H1 (cell line): ENCODE data around the gene HBM. TPM values are rescaled to one million over a fixed set of nuclear protein-coding genes. Genes with fewer than 3 reads are reported as not detected.

Experiments
- CTCF ChIA-PET: fragments of 300-600 bp; sonication (Branson Sonifier 250); formaldehyde crosslinking; loops from one replicate; lab custom pipeline; 2021; ENCODE audit not compliant: partially characterized antibody; lab: Charles Lee
- POLR2A ChIA-PET: fragments of 300-600 bp; sonication (Branson Sonifier 250); formaldehyde crosslinking; loops from one replicate; lab custom pipeline; 2021; ENCODE audit warnings: inconsistent platforms; ENCODE audit not compliant: partially characterized antibody; lab: Charles Lee
- DNase-seq, 2 experiments: peaks; one replicate each; pipeline versions ENCODE4 v3.0.0 to v3.0.0-alpha.2; 2010 to 2022; ENCODE audit warnings: low spot score in 2 of 2, low read depth in 1 of 2, mixed read lengths in 1 of 2
- FAIRE-seq: peaks from 2 replicates; lab custom pipeline; 2011; peaks lifted over from hg19 to GRCh38; lab: Jason Lieb, UNC
- H2AFZ ChIP-seq: 2 replicates; pipeline ENCODE4 v1.8.1; 2012; ENCODE audit warnings: low read length, inconsistent platforms
- H2AK5ac ChIP-seq: 2 replicates; pipeline ENCODE4 v1.6.1; 2013; ENCODE audit warnings: low read depth, low read length
- H2BK120ac ChIP-seq: replicated peaks from 2 replicates; pipeline ENCODE3; 2013; ENCODE audit warnings: low read depth, low read length, inconsistent platforms
- H2BK12ac ChIP-seq: 2 replicates; pipeline ENCODE4 v1.6.1; 2013; ENCODE audit warnings: low read depth, low read length
- H2BK15ac ChIP-seq: 2 replicates; pipeline ENCODE4 v1.6.1; 2013; ENCODE audit warnings: low read length
- H2BK20ac ChIP-seq: 2 replicates; pipeline ENCODE4 v1.6.1; 2013; ENCODE audit warnings: low read length
- H2BK5ac ChIP-seq: 2 replicates; pipeline ENCODE4 v1.6.1; 2013; ENCODE audit warnings: low read depth, low read length
- H3K14ac ChIP-seq: 2 replicates; pipeline ENCODE4 v1.6.1; 2013; ENCODE audit warnings: inconsistent platforms; ENCODE audit not compliant: insufficient read length
- H3K18ac ChIP-seq: 2 replicates; pipeline ENCODE4 v1.6.1; 2013; ENCODE audit warnings: low read length; ENCODE audit errors: extremely low read depth
- H3K23ac ChIP-seq: 2 replicates; pipeline ENCODE4 v1.6.1; 2013; ENCODE audit warnings: inconsistent platforms; ENCODE audit not compliant: insufficient read length
- H3K23me2 ChIP-seq: 2 replicates; pipeline ENCODE4 v1.6.1; 2013; ENCODE audit warnings: low read depth, low read length
- H3K27ac ChIP-seq: 2 replicates; pipeline ENCODE4 v1.6.1; 2011; ENCODE audit warnings: low read depth, low read length, inconsistent platforms
- H3K27me3 ChIP-seq, 4 experiments: replicated peaks in 1 of 4; 1 replicate in 1 of 4; 2 replicates in 3 of 4; pipeline versions ENCODE4 v1.6.1 to v1.8.1; 2011 to 2013; ENCODE audit warnings: low read length in 3 of 4, mild to moderate bottlenecking in 3 of 4, inconsistent platforms in 2 of 4, mixed read lengths in 2 of 4, moderate library complexity in 1 of 4; ENCODE audit not compliant: control insufficient read depth in 3 of 4, insufficient read depth in 3 of 4; ENCODE audit errors: extremely low read depth in 1 of 4
- H3K36me3 ChIP-seq, 4 experiments: 2 replicates each; pipeline versions ENCODE4 v1.6.1 to v1.8.1; 2011 to 2013; ENCODE audit warnings: mild to moderate bottlenecking in 4 of 4, low read length in 3 of 4, moderate library complexity in 2 of 4, control low read depth in 1 of 4, inconsistent platforms in 1 of 4; ENCODE audit not compliant: insufficient read depth in 4 of 4, control insufficient read depth in 2 of 4
- H3K4ac ChIP-seq: replicated peaks from 2 replicates; pipeline ENCODE3; 2013; ENCODE audit warnings: low read length, low read depth, mixed read lengths, inconsistent platforms; ENCODE audit not compliant: insufficient read length
- H3K4me1 ChIP-seq, 4 experiments: replicated peaks in 1 of 4; 1 replicate in 1 of 4; 2 replicates in 3 of 4; pipeline versions ENCODE4 v1.6.1 to v1.8.1; 2011 to 2013; ENCODE audit warnings: low read length in 3 of 4, inconsistent platforms in 2 of 4, mixed read lengths in 1 of 4; ENCODE audit not compliant: insufficient read depth in 4 of 4, control insufficient read depth in 3 of 4
- H3K4me2 ChIP-seq, 2 experiments: 2 replicates each; pipeline versions ENCODE4 v1.6.1 to v1.8.1; 2011 to 2013; ENCODE audit warnings: low read depth in 2 of 2, low read length in 2 of 2, control low read depth in 1 of 2, inconsistent platforms in 1 of 2, mild to moderate bottlenecking in 1 of 2; ENCODE audit not compliant: insufficient read depth in 1 of 2
- H3K4me3 ChIP-seq, 4 experiments: fragments of 200-600, 300-600 bp in 1 of 4; sonication (generic), shearing (Covaris generic), sonication (Bioruptor Twin) in 1 of 4; 2 replicates each; pipeline versions ENCODE4 v1.5.1 to v1.8.1; 2011 to 2016; ENCODE audit warnings: low read length in 4 of 4, low read depth in 3 of 4, control low read depth in 2 of 4, inconsistent platforms in 2 of 4, mild to moderate bottlenecking in 2 of 4, mixed read lengths in 1 of 4, moderate library complexity in 1 of 4; ENCODE audit not compliant: insufficient read depth in 2 of 4; ENCODE audit errors: extremely low read depth in 1 of 4
- H3K56ac ChIP-seq: replicated peaks from 2 replicates; pipeline ENCODE3; 2013; ENCODE audit warnings: low read depth, mild to moderate bottlenecking, mixed read lengths, low read length, inconsistent platforms; ENCODE audit not compliant: insufficient read length
- H3K79me1 ChIP-seq: 2 replicates; pipeline ENCODE4 v1.6.1; 2013; ENCODE audit warnings: low read depth, low read length, control low read depth
- H3K79me2 ChIP-seq, 2 experiments: 2 replicates each; pipeline versions ENCODE4 v1.6.1 to v1.8.1; 2012 to 2013; ENCODE audit warnings: low read length in 2 of 2, mild to moderate bottlenecking in 2 of 2, inconsistent platforms in 1 of 2; ENCODE audit not compliant: insufficient read depth in 2 of 2, control insufficient read depth in 1 of 2
- H3K9ac ChIP-seq, 4 experiments: replicated peaks in 1 of 4; 1 replicate in 1 of 4; 2 replicates in 3 of 4; pipeline versions ENCODE4 v1.6.1 to v1.8.1; 2011 to 2013; ENCODE audit warnings: low read depth in 3 of 4, low read length in 3 of 4, control low read depth in 2 of 4, mild to moderate bottlenecking in 2 of 4, moderate library complexity in 2 of 4, inconsistent platforms in 1 of 4; ENCODE audit errors: extremely low read depth in 1 of 4
- H3K9me3 ChIP-seq, 2 experiments: 2 replicates each; pipeline versions ENCODE4 v1.6.1 to v1.8.1; 2012 to 2013; ENCODE audit warnings: mild to moderate bottlenecking in 2 of 2, moderate library complexity in 2 of 2, control low read depth in 1 of 2, inconsistent platforms in 1 of 2, low read depth in 1 of 2, low read length in 1 of 2, mixed read lengths in 1 of 2; ENCODE audit not compliant: insufficient read depth in 2 of 2
- H4K20me1 ChIP-seq, 2 experiments: replicated peaks in 1 of 2; 2 replicates each; pipeline versions ENCODE3 to v1.8.1; 2011 to 2013; ENCODE audit warnings: inconsistent platforms in 2 of 2, low read length in 2 of 2, mild to moderate bottlenecking in 1 of 2; ENCODE audit not compliant: insufficient read depth in 2 of 2, control insufficient read depth in 1 of 2
- H4K5ac ChIP-seq: 2 replicates; pipeline ENCODE4 v1.6.1; 2013; ENCODE audit warnings: low read length, low read depth, mixed read lengths, inconsistent platforms; ENCODE audit not compliant: insufficient read length
- H4K8ac ChIP-seq: 2 replicates; pipeline ENCODE4 v1.8.0; 2013; ENCODE audit warnings: mild to moderate bottlenecking, moderate library complexity, low read length, inconsistent platforms; ENCODE audit not compliant: insufficient read depth; ENCODE audit errors: extremely low read depth
- H4K91ac ChIP-seq: replicated peaks from 2 replicates; pipeline ENCODE3; 2013; ENCODE audit warnings: low read length, mixed read lengths, inconsistent platforms; ENCODE audit not compliant: insufficient read length
- CBX5 ChIP-seq: fragments of 300-800, 300-1000 bp; sonication (generic); IDR thresholded peaks from 2 replicates; pipeline ENCODE4 v1.7.1; 2016; ENCODE audit warnings: antibody characterized with exemption, low read length, low read depth
- CHD1 ChIP-seq: IDR thresholded peaks from 2 replicates; pipeline ENCODE4 v1.6.1; 2012; ENCODE audit warnings: low read depth, low read length, improper control_type of control experiment
- CTCF ChIP-seq, 3 experiments: IDR thresholded peaks; 1 replicate in 2 of 3; 2 replicates in 1 of 3; pipeline versions ENCODE4 v1.5.1 to v1.6.1; 2011; ENCODE audit warnings: low read length in 3 of 3, mild to moderate bottlenecking in 3 of 3, inconsistent platforms in 2 of 3, low read depth in 1 of 3, moderate library complexity in 1 of 3; ENCODE audit not compliant: insufficient read depth in 1 of 3; ENCODE audit errors: control extremely low read depth in 1 of 3
- EP300 ChIP-seq, 2 experiments: IDR thresholded peaks; 1 replicate in 1 of 2; 2 replicates in 1 of 2; pipeline ENCODE4 v1.6.1; 2011 to 2012; ENCODE audit warnings: low read depth in 2 of 2, low read length in 2 of 2, mild to moderate bottlenecking in 2 of 2, borderline replicate concordance in 1 of 2, inconsistent platforms in 1 of 2, moderate library complexity in 1 of 2
- NRF1 ChIP-seq: IDR thresholded peaks from 2 replicates; pipeline ENCODE4 v1.6.1; 2011; ENCODE audit warnings: mild to moderate bottlenecking, low read depth, low read length, improper control_type of control experiment
- RNF2 ChIP-seq: fragments of 200-900, 300-1000 bp; sonication (generic); IDR thresholded peaks from 2 replicates; pipeline ENCODE4 v1.7.1; 2016; ENCODE audit warnings: borderline replicate concordance, low read depth, mild to moderate bottlenecking, antibody characterized with exemption, low read length; ENCODE audit not compliant: poor library complexity, severe bottlenecking; ENCODE audit errors: missing control alignments
- SP4 ChIP-seq: IDR thresholded peaks from 2 replicates; pipeline ENCODE4 v1.6.1; 2012; ENCODE audit warnings: low read length, inconsistent platforms
- TBP ChIP-seq: IDR thresholded peaks from 2 replicates; pipeline ENCODE4 v1.6.1; 2011; ENCODE audit warnings: low read depth, low read length, improper control_type of control experiment
- TCF12 ChIP-seq: IDR thresholded peaks from 2 replicates; pipeline ENCODE4 v1.6.1; 2011; ENCODE audit warnings: low read depth, mild to moderate bottlenecking, low read length
- TEAD4 ChIP-seq: IDR thresholded peaks from 2 replicates; pipeline ENCODE4 v1.6.1; 2012; ENCODE audit warnings: low read depth, low read length, inconsistent platforms, mixed read lengths
- WGBS, 2 experiments: shearing (Covaris generic) in 1 of 2; methylation state at CpG; one replicate each; pipeline versions ENCODE4 v1.1.6 to v1.1.7; 2013 to 2015; ENCODE audit warnings: low lambda C conversion rate in 2 of 2, mixed read lengths in 2 of 2, inconsistent platforms in 1 of 2, low coverage in 1 of 2, missing lambda C conversion rate in 1 of 2; ENCODE audit not compliant: insufficient replicate concordance in 2 of 2, insufficient coverage in 1 of 2, insufficient read length in 1 of 2; ENCODE audit errors: extremely low coverage in 1 of 2, missing lambda C conversion rate in 1 of 2; 5-methylcytosine and 5-hydroxymethylcytosine counted together
- polyA plus RNA-seq, 7 experiments: library from polyadenylated mRNA; depleted of rRNA in 3 of 7; stranded (reverse) in 5 of 7; unstranded in 2 of 7; fragments of >200 nt in 5 of 7; fragments of 200-250 nt in 2 of 7; gene quantifications; 1 replicate in 5 of 7; 2 replicates in 1 of 7; 4 replicates in 1 of 7; pipeline versions ENCODE4 v1.2.1 to v1.2.3, GENCODE V29; 2011 to 2013; ENCODE audit warnings: missing spikeins in 2 of 7, mixed read lengths in 2 of 7
- total RNA-seq: library from RNA; stranded (reverse); fragmentation: NEBNext Ultra II Directional; extraction: Animal tissue kit (Norgen Biotek cat#: 25700); gene quantifications from 2 replicates; pipeline ENCODE4 v1.2.1, GENCODE V29; 2021

Gene HBM
- total and polyA plus RNA-seq, 2 of the 8 experiments (the other 6 are each of a cell fraction or from before 2014, with no cell fraction given): 0.88 TPM; not detected in 1

DNA sequence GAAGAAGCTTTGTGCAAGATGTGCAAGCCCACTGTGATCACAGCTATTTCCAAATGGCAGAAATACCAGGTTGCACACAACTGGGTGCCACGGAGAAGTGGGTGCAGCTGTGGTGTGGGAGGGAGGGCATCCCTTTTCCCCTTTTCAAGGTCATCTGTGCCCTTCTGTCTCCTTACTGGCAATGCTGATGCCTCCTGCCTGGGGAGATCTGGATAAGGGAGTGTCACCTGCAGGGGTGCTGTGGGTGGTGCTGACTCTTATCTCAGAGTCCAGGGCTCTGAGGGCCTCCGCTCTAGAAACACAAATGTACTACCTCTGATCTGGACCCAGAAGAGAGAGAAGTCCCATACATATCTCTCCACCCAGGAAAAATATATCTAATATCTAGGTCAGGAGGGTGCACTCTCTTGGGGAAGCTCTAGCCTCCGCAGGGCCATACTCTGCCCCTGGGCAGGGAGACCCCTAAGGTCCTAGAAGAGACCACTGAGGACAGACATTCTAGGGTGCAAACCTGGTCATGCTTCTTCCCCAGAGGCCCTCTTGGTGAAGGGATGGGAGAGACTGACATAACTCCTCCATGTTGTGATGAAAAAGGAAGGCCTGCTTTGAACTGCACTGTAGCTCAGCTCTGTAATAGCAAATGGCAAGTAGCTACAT lies 45.8 kb upstream of the HBM start:
- Histone ChIP-seq H3K14ac (no peak overlapping the region), H2AK5ac (no peak overlapping the region), H2AFZ (no peak overlapping the region), H2BK5ac (no peak overlapping the region), H4K8ac (no peak overlapping the region), H4K20me1 (peaks cover 0 to 13% of the 10 kb centered on the region in 2 experiments), H3K79me2 (no peaks in the 10 kb centered on the region), H3K4ac (no peak overlapping the region), H2BK20ac (no peak overlapping the region), H2BK15ac (no peak overlapping the region), H4K5ac (no peak overlapping the region), H3K18ac (no peak overlapping the region), H3K56ac (no peak overlapping the region), H4K91ac (no peak overlapping the region), H3K23ac (no peak overlapping the region), H2BK120ac (no peak overlapping the region), H3K79me1 (no peaks in the 10 kb centered on the region), H3K23me2 (no peaks in the 10 kb centered on the region), H3K4me1 (peaks cover 0 to 4% (median 1%) of the 10 kb centered on the region in 4 experiments; a peak in 4 of 7 replicates), H3K27me3 (no peaks in the 10 kb centered on the region), H3K4me3 (no peak overlapping the region), H3K9ac (no peak overlapping the region), H2BK12ac (no peak overlapping the region), H3K27ac (no peak overlapping the region), H3K36me3 (peaks cover 0 to 2% (median 0%) of the 10 kb centered on the region in 4 experiments; a peak in 1 of 8 replicates), H3K4me2 (no peak overlapping the region), H3K9me3 (no peaks in the 10 kb centered on the region)
- 90% methylated on average over 3 of the region's 3 CpGs; no CpG with 5 or more reads in 1 of the 2 experiments for WGBS, 2 experiments
- DNase-seq (no peak), FAIRE-seq (no peak)
- ChIA-PET POLR2A (interaction anchor here (0.8 to 0.9 kb wide), 2 partner anchors 11 to 58 kb away, joined by 3 to 4 read pairs; no protein-coding TSS in a partner anchor), CTCF (interaction anchor here (0.6 to 5.8 kb wide), 8 partner anchors 7 to 122 kb away, joined by 3 to 43 read pairs (median 4); no protein-coding TSS in a partner anchor)
- no peak for TF ChIP-seq CTCF (IDR thresholded peaks at IDR 0.05; ENCODE audit: control extremely low read depth in 1 of 3, insufficient read depth in 1 of 3, low read depth in 1 of 3, low read length in 3 of 3)
- no peak for TF ChIP-seq TBP
- TF ChIP-seq TCF12: no peak
- TF ChIP-seq CBX5: no peak
- TF ChIP-seq NRF1: no peak
- TF ChIP-seq SP4: no peak
- no peak for TF ChIP-seq TEAD4
- TF ChIP-seq CHD1: no peak
- TF ChIP-seq EP300 (IDR thresholded peaks at IDR 0.05; ENCODE audit: borderline replicate concordance in 1 of 2, low read depth in 2 of 2, low read length in 2 of 2): no peak
- no peak for TF ChIP-seq RNF2
